GM23338 (cell line): ENCODE results near the gene FUCA1.

Experiments used
- CTCF ChIP-seq, 2 experiments: fragments of 200-600 bp in 1 of 2; sonication (generic) in 1 of 2; conservative IDR thresholded peaks; 2 replicates each; pipeline versions ENCODE4 v1.5.1 to v1.6.1; 2016 to 2017; ENCODE audit warnings: antibody characterized with exemption in 2 of 2, low read depth in 2 of 2, mild to moderate bottlenecking in 2 of 2, moderate library complexity in 1 of 2
- EZH2 ChIP-seq: fragments of 200-600 bp; sonication (generic); IDR thresholded peaks from one replicate; pipeline ENCODE4 v1.8.0; 2017; ENCODE audit warnings: antibody characterized with exemption, mild to moderate bottlenecking, low read depth; ENCODE audit not compliant: unreplicated experiment
- EZH2phosphoT487 ChIP-seq: fragments of 200-600 bp; sonication (generic); IDR thresholded peaks from one replicate; pipeline ENCODE4 v1.8.1; 2018; ENCODE audit warnings: antibody characterized with exemption; ENCODE audit not compliant: unreplicated experiment
- NANOG ChIP-seq: IDR thresholded peaks from 2 replicates; pipeline ENCODE4 v1.6.1; 2016; ENCODE audit warnings: antibody characterized with exemption, borderline replicate concordance
- POLR2AphosphoS5 ChIP-seq: IDR thresholded peaks from 2 replicates; pipeline ENCODE4 v1.6.1; 2016; ENCODE audit warnings: antibody characterized with exemption, low read depth
- REST ChIP-seq: IDR thresholded peaks from one replicate; pipeline ENCODE4 v1.6.1; 2018; ENCODE audit warnings: antibody characterized with exemption; ENCODE audit not compliant: unreplicated experiment

GRCh38 chr1:23801338-23801748 lies 66.7 kb downstream of the FUCA1 start:
- TF ChIP-seq CTCF (conservative IDR thresholded peaks at IDR 0.05; ENCODE audit: low read depth in 2 of 2) (no peak), POLR2AphosphoS5 (no peak), EZH2 (no peak), EZH2phosphoT487 (no peak), NANOG (no peak), REST (no peak)
